ENCODE measurements around the gene MYEF2. TPM values are rescaled to one million over a fixed set of nuclear protein-coding genes. Genes with fewer than 3 reads are reported as not detected.

The MYEF2 gene
- total and polyA plus RNA-seq, 4 donors, result 7.4 to 38.5 (median 17.5) TPM

DNA sequence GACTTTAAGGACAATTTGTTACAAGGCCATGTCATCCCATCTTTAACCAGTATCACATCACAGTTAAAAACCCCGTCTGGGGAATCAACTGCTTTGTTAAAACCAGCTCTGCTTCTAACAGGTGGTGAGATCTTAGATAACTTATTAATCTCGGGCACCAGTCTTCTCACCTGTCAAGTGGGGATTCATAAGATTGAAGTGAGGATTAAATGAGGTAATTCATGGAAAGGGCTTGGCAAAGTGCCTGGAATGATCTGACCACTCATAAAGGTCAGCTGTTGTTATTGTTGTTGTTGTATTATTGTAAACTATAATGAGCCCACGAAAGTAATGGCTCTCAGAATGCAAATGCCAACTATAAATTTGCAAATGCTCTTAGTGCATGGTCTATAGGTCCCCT lies 87.4 kb downstream of the MYEF2 start:
- no peak overlapping the region for H3K4me3 ChIP-seq
- H3K4me1 ChIP-seq (ENCODE audit: control insufficient read depth in 5 of 5, insufficient read depth in 5 of 5, low read length in 5 of 5), result peaks cover 0 to 21% (median 0%) of the 10 kb centered on the region in 5 donors
- TF ChIP-seq, protein P1, sequence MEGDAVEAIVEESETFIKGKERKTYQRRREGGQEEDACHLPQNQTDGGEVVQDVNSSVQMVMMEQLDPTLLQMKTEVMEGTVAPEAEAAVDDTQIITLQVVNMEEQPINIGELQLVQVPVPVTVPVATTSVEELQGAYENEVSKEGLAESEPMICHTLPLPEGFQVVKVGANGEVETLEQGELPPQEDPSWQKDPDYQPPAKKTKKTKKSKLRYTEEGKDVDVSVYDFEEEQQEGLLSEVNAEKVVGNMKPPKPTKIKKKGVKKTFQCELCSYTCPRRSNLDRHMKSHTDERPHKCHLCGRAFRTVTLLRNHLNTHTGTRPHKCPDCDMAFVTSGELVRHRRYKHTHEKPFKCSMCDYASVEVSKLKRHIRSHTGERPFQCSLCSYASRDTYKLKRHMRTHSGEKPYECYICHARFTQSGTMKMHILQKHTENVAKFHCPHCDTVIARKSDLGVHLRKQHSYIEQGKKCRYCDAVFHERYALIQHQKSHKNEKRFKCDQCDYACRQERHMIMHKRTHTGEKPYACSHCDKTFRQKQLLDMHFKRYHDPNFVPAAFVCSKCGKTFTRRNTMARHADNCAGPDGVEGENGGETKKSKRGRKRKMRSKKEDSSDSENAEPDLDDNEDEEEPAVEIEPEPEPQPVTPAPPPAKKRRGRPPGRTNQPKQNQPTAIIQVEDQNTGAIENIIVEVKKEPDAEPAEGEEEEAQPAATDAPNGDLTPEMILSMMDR (IDR thresholded peaks at IDR 0.05; ENCODE audit: control extremely low read depth, extremely low read depth), result no peak
- no peaks in the 10 kb centered on the region for H3K9me3 ChIP-seq (ENCODE audit: control insufficient read depth in 4 of 4, insufficient read depth in 3 of 4, low read length in 3 of 4)
- H3K9ac ChIP-seq (ENCODE audit: insufficient read depth in 1 of 2, low read length in 2 of 2), result no peak overlapping the region
- no peak for ATAC-seq (ENCODE audit: insufficient read depth, low FRiP score)
- H3K27ac ChIP-seq (ENCODE audit: low read depth in 1 of 2, low read length in 1 of 2), result no peak overlapping the region
- no peak for DNase-seq
- WGBS, 2 donors, result 37 to 61% methylated on average over 3 of the region's 3 CpGs
- no peaks in the 10 kb centered on the region for H3K36me3 ChIP-seq (ENCODE audit: control insufficient read depth in 4 of 4, insufficient read depth in 4 of 4, low read length in 4 of 4)
- no peaks in the 10 kb centered on the region for H3K27me3 ChIP-seq (ENCODE audit: control insufficient read depth in 3 of 3, insufficient read depth in 3 of 3, low read length in 2 of 3)

GRCh38 chr15:48090115-48090514 lies 88.0 kb downstream of the MYEF2 start:
- WGBS, 2 donors, result 75 to 83% methylated on average over 2 of the region's 2 CpGs
- Histone ChIP-seq H3K4me3 (no peak overlapping the region), H3K9me3 (ENCODE audit: control insufficient read depth in 4 of 4, insufficient read depth in 3 of 4, low read length in 3 of 4) (no peaks in the 10 kb centered on the region), H3K36me3 (ENCODE audit: control insufficient read depth in 4 of 4, insufficient read depth in 4 of 4, low read length in 4 of 4) (no peaks in the 10 kb centered on the region), H3K27me3 (ENCODE audit: control insufficient read depth in 3 of 3, insufficient read depth in 3 of 3, low read length in 2 of 3) (no peaks in the 10 kb centered on the region), H3K9ac (ENCODE audit: insufficient read depth in 1 of 2, low read length in 2 of 2) (no peak overlapping the region), H3K27ac (ENCODE audit: low read depth in 1 of 2, low read length in 1 of 2) (no peak overlapping the region), H3K4me1 (ENCODE audit: control insufficient read depth in 5 of 5, insufficient read depth in 5 of 5, low read length in 5 of 5) (peaks cover 0 to 27% (median 0%) of the 10 kb centered on the region in 5 donors)
- no peak for DNase-seq
- no peak for ATAC-seq (ENCODE audit: insufficient read depth, low FRiP score)
- TF ChIP-seq, protein P1 (IDR thresholded peaks at IDR 0.05; ENCODE audit: control extremely low read depth, extremely low read depth), result no peak

DNA sequence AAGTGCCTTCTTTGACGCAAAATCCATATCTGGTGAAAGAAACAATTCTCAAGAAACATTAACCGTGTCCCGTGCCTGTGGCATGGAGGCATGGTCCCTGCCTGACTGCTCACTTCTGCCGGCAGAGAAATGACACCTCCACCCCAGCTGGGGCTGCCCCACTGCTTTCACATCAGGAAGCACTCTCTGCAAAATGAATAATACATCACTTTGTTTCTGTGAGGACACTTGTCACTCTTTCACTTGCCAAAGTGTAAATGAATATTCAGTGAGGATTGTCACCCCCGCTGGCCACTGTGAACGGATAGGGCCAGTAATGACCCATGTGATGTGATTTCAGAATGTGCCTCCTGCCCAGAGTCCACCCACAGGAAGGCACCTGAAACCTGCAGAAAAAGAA lies 88.4 kb downstream of the MYEF2 start:
- Histone ChIP-seq H3K36me3 (ENCODE audit: control insufficient read depth in 4 of 4, insufficient read depth in 4 of 4, low read length in 4 of 4) (no peaks in the 10 kb centered on the region), H3K4me1 (ENCODE audit: control insufficient read depth in 5 of 5, insufficient read depth in 5 of 5, low read length in 5 of 5) (peaks cover 0 to 31% (median 0%) of the 10 kb centered on the region in 5 donors), H3K27me3 (ENCODE audit: control insufficient read depth in 3 of 3, insufficient read depth in 3 of 3, low read length in 2 of 3) (no peaks in the 10 kb centered on the region), H3K4me3 (no peak overlapping the region), H3K9me3 (ENCODE audit: control insufficient read depth in 4 of 4, insufficient read depth in 3 of 4, low read length in 3 of 4) (no peaks in the 10 kb centered on the region), H3K27ac (ENCODE audit: low read depth in 1 of 2, low read length in 1 of 2) (no peak overlapping the region), H3K9ac (ENCODE audit: insufficient read depth in 1 of 2, low read length in 2 of 2) (no peak overlapping the region)
- TF ChIP-seq, protein P1 (IDR thresholded peaks at IDR 0.05; ENCODE audit: control extremely low read depth, extremely low read depth), result no peak
- 57 to 70% methylated on average over 6 of the region's 6 CpGs for WGBS, 2 donors
- ATAC-seq (ENCODE audit: insufficient read depth, low FRiP score) (no peak), DNase-seq (no peak)

DNA sequence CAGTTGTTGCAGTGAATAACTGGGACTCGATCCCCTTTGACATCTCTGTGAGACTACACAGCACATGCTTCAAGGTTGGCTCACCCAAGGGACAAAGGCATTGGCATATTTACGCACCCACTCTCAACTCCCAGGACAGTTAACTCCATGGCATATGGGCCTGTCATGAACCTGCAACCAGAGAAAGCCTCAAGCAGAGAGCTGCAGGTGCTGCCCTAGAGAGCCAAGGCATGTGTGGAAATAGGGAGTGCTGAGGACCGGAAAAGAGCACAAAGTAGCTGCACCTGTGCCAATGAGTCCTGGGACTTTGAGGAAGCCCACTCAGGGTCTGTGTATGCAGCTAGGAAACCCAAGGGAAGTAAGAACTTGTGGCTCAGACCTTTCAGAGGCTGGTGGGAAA lies 90.3 kb downstream of the MYEF2 start:
- no peak overlapping the region for H3K9ac ChIP-seq (ENCODE audit: insufficient read depth in 1 of 2, low read length in 2 of 2)
- H3K4me1 ChIP-seq (ENCODE audit: control insufficient read depth in 5 of 5, insufficient read depth in 5 of 5, low read length in 5 of 5), result peaks cover 0 to 34% (median 0%) of the 10 kb centered on the region in 5 donors
- 84 to 92% methylated on average over 3 of the region's 3 CpGs for WGBS, 2 donors
- TF ChIP-seq, protein P1 (IDR thresholded peaks at IDR 0.05; ENCODE audit: control extremely low read depth, extremely low read depth), result no peak
- H3K27me3 ChIP-seq (ENCODE audit: control insufficient read depth in 3 of 3, insufficient read depth in 3 of 3, low read length in 2 of 3), result no peaks in the 10 kb centered on the region
- no peaks in the 10 kb centered on the region for H3K36me3 ChIP-seq (ENCODE audit: control insufficient read depth in 4 of 4, insufficient read depth in 4 of 4, low read length in 4 of 4)
- no peaks in the 10 kb centered on the region for H3K9me3 ChIP-seq (ENCODE audit: control insufficient read depth in 4 of 4, insufficient read depth in 3 of 4, low read length in 3 of 4)
- H3K27ac ChIP-seq (ENCODE audit: low read depth in 1 of 2, low read length in 1 of 2), result no peak overlapping the region
- no peak for DNase-seq
- no peak for ATAC-seq (ENCODE audit: insufficient read depth, low FRiP score)
- no peak overlapping the region for H3K4me3 ChIP-seq
